Keratinocyte (primary cell): ENCODE results near the gene PIGQ. TPM values are rescaled to one million over a fixed set of nuclear protein-coding genes. Genes with fewer than 3 reads are reported as not detected.

Source experiments
- DNase-seq: peaks from one replicate; pipeline ENCODE4 v3.0.0-alpha.2; 2011; ENCODE audit warnings: low read depth, missing footprints, low spot score
- FAIRE-seq: peaks from 2 replicates; lab custom pipeline; 2011; peaks lifted over from hg19 to GRCh38; lab: Jason Lieb, UNC
- H2AFZ ChIP-seq: 2 replicates; pipeline ENCODE4 v1.6.0; 2012; ENCODE audit warnings: low read length, control low read depth, inconsistent platforms; ENCODE audit not compliant: control insufficient read depth
- H3K27ac ChIP-seq: 2 replicates; pipeline ENCODE4 v1.5.1; 2011; ENCODE audit warnings: low read length; ENCODE audit not compliant: control insufficient read depth, insufficient read depth
- H3K27me3 ChIP-seq: 3 replicates; pipeline ENCODE4 v1.6.0; 2011; ENCODE audit warnings: low read length; ENCODE audit not compliant: control insufficient read depth, insufficient read depth; ENCODE audit errors: extremely low read depth
- H3K36me3 ChIP-seq, 2 experiments: 2 replicates in 1 of 2; 3 replicates in 1 of 2; pipeline ENCODE4 v1.5.1; 2011; ENCODE audit warnings: low read length in 2 of 2, mild to moderate bottlenecking in 1 of 2; ENCODE audit not compliant: control insufficient read depth in 2 of 2, insufficient read depth in 2 of 2; ENCODE audit errors: extremely low read depth in 1 of 2
- H3K4me1 ChIP-seq: 3 replicates; pipeline ENCODE4 v1.5.1; 2011; ENCODE audit warnings: low read length; ENCODE audit not compliant: control insufficient read depth, insufficient read depth; ENCODE audit errors: extremely low read depth
- H3K4me2 ChIP-seq: 3 replicates; pipeline ENCODE4 v1.6.0; 2011; ENCODE audit warnings: low read depth, low read length; ENCODE audit not compliant: control insufficient read depth, insufficient read depth; ENCODE audit errors: extremely low read depth
- H3K4me3 ChIP-seq, 3 experiments: fragments of 200-600 bp in 1 of 3; sonication (generic) in 1 of 3; 2 replicates in 2 of 3; 3 replicates in 1 of 3; pipeline ENCODE4 v1.5.1; 2011 to 2016; ENCODE audit warnings: low read length in 3 of 3, mild to moderate bottlenecking in 3 of 3, control low read depth in 2 of 3, inconsistent platforms in 1 of 3, low read depth in 1 of 3, mixed read lengths in 1 of 3, mixed run types in 1 of 3, moderate library complexity in 1 of 3; ENCODE audit not compliant: control insufficient read depth in 2 of 3, insufficient read depth in 2 of 3; ENCODE audit errors: extremely low read depth in 1 of 3
- H3K79me2 ChIP-seq: 2 replicates; pipeline ENCODE4 v1.6.0; 2012; ENCODE audit warnings: low read length; ENCODE audit not compliant: control insufficient read depth, insufficient read depth
- H3K9ac ChIP-seq: 3 replicates; pipeline ENCODE4 v1.6.0; 2011; ENCODE audit warnings: low read length; ENCODE audit not compliant: control insufficient read depth, insufficient read depth; ENCODE audit errors: extremely low read depth
- H3K9me1 ChIP-seq: 3 replicates; pipeline ENCODE4 v1.6.0; 2011; ENCODE audit warnings: low read length; ENCODE audit not compliant: control insufficient read depth, insufficient read depth; ENCODE audit errors: extremely low read depth
- H3K9me3 ChIP-seq: 2 replicates; pipeline ENCODE4 v1.5.1; 2012; ENCODE audit warnings: low read depth, low read length; ENCODE audit not compliant: control insufficient read depth
- H4K20me1 ChIP-seq: 3 replicates; pipeline ENCODE4 v1.6.0; 2011; ENCODE audit warnings: low read length; ENCODE audit not compliant: control insufficient read depth, insufficient read depth; ENCODE audit errors: extremely low read depth
- CTCF ChIP-seq, 3 experiments: IDR thresholded peaks in 1 of 3; conservative IDR thresholded peaks in 1 of 3; optimal IDR thresholded peaks in 1 of 3; 2 replicates in 2 of 3; 3 replicates in 1 of 3; pipeline versions ENCODE3 to v1.5.1; 2011; ENCODE audit warnings: low read length in 3 of 3, mild to moderate bottlenecking in 3 of 3, moderate library complexity in 2 of 3, control low read depth in 1 of 3, inconsistent platforms in 1 of 3; ENCODE audit not compliant: insufficient read depth in 2 of 3; ENCODE audit errors: extremely low read depth in 1 of 3
- EZH2 ChIP-seq: IDR thresholded peaks from one replicate; pipeline ENCODE4 v1.6.1; 2012; ENCODE audit warnings: inconsistent platforms, mild to moderate bottlenecking, low read length, moderate library complexity
- dilution Hi-C: fragments of 300-500 bp; cut with MboI; formaldehyde crosslinking; loops from one replicate; pipeline ENCODE4 v1.7.0; 2020; ENCODE audit warnings: low sequenced_read_pairs; ENCODE audit not compliant: extremely low pct_ligation_motif_present
- polyA plus RNA-seq, 5 experiments: library from polyadenylated mRNA; depleted of rRNA in 3 of 5; stranded (reverse) in 3 of 5; stranded (forward) in 1 of 5; unstranded in 1 of 5; fragments of >200 nt; gene quantifications; 1 replicate in 1 of 5; 2 replicates in 3 of 5; 3 replicates in 1 of 5; pipeline versions ENCODE4 v1.2.1 to v1.2.3, GENCODE V29; 2011 to 2012; ENCODE audit warnings: missing spikeins in 2 of 5, low read depth in 1 of 5, low replicate concordance in 1 of 5

The PIGQ gene
- polyA plus RNA-seq, 1 donor (not counting 4 experiments of a cell fraction or from before 2014, with no cell fraction given) = 11.2 TPM

GRCh38 chr16:528111-529011 is 41.4 kb upstream of the PIGQ start:
- peaks cover 29% of the 10 kb centered on the region for H3K4me1 ChIP-seq
- DNase-seq = no peak
- H3K27ac ChIP-seq = peak overlapping the region; percentile 83
- dilution Hi-C loops = no loop called here
- H3K4me2 ChIP-seq = peak overlapping the region; percentile 91
- H3K36me3 ChIP-seq = peaks cover 0 to 8% of the 10 kb centered on the region in 2 experiments
- peaks cover 27% of the 10 kb centered on the region for H4K20me1 ChIP-seq
- TF ChIP-seq EZH2 = no peak
- no peak for TF ChIP-seq CTCF (optimal IDR thresholded peaks at IDR 0.05 in 1 of 3, IDR thresholded peaks at IDR 0.05 in 1 of 3, conservative IDR thresholded peaks at IDR 0.05 in 1 of 3; ENCODE audit: extremely low read depth in 1 of 3, insufficient read depth in 2 of 3, low read length in 3 of 3)
- peaks cover 74% of the 10 kb centered on the region for H3K79me2 ChIP-seq
- H3K9me3 ChIP-seq = no peaks in the 10 kb centered on the region
- no peak overlapping the region for H2AFZ ChIP-seq
- peaks cover 4% of the 10 kb centered on the region for H3K9me1 ChIP-seq
- H3K9ac ChIP-seq = peak overlapping the region; percentile 89
- peak overlapping the region; percentile 87 to 95 (median 90) for H3K4me3 ChIP-seq
- H3K27me3 ChIP-seq = no peaks in the 10 kb centered on the region
- peak; percentile 73 for FAIRE-seq

- Histone ChIP-seq H3K4me1 (peaks cover 29% of the 10 kb centered on the region), H3K9me3 (no peaks in the 10 kb centered on the region), H3K9me1 (peaks cover 4% of the 10 kb centered on the region), H3K79me2 (peaks cover 79% of the 10 kb centered on the region), H4K20me1 (peaks cover 33% of the 10 kb centered on the region), H3K27ac (peak overlapping the region; percentile 83), H3K27me3 (no peaks in the 10 kb centered on the region), H3K4me2 (peak overlapping the region; percentile 91), H3K9ac (peak overlapping the region; percentile 89), H3K4me3 (peak overlapping the region; percentile 87 to 95 (median 90)), H2AFZ (no peak overlapping the region), H3K36me3 (peaks cover 0 to 8% of the 10 kb centered on the region in 2 experiments)
- dilution Hi-C loops = no loop called here
- DNase-seq (no peak), FAIRE-seq (no peak)
- TF ChIP-seq CTCF (optimal IDR thresholded peaks at IDR 0.05 in 1 of 3, IDR thresholded peaks at IDR 0.05 in 1 of 3, conservative IDR thresholded peaks at IDR 0.05 in 1 of 3; ENCODE audit: extremely low read depth in 1 of 3, insufficient read depth in 2 of 3, low read length in 3 of 3) (no peak), EZH2 (no peak)
Observed at GRCh38 chr16:529012-529575, 40.7 kb upstream of the PIGQ start.
